Astrocyte (in vitro differentiated cells and primary cell): ENCODE results near the gene GMPR. TPM values are rescaled to one million over a fixed set of nuclear protein-coding genes. Genes with fewer than 3 reads are reported as not detected.

Experiments used
- DNase-seq: peaks from one replicate; pipeline ENCODE4 v3.0.0-alpha.2; 2010; ENCODE audit warnings: low read depth
- FAIRE-seq: peaks from 2 replicates; lab custom pipeline; 2011; peaks lifted over from hg19 to GRCh38; lab: Jason Lieb, UNC
- H2AFZ ChIP-seq: 2 replicates; pipeline ENCODE4 v1.6.0; 2012; ENCODE audit warnings: low read depth, low read length, inconsistent platforms
- H3K27ac ChIP-seq: 2 replicates; pipeline ENCODE4 v1.5.1; 2011; ENCODE audit warnings: low read depth, low read length, inconsistent platforms
- H3K27me3 ChIP-seq: 2 replicates; pipeline ENCODE4 v1.6.0; 2011; ENCODE audit warnings: low read length, inconsistent platforms; ENCODE audit not compliant: insufficient read depth
- H3K36me3 ChIP-seq: 2 replicates; pipeline ENCODE4 v1.5.1; 2011; ENCODE audit warnings: low read length, inconsistent platforms; ENCODE audit not compliant: insufficient read depth
- H3K4me1 ChIP-seq: 2 replicates; pipeline ENCODE4 v1.5.1; 2011; ENCODE audit warnings: low read length, inconsistent platforms; ENCODE audit not compliant: insufficient read depth
- H3K4me2 ChIP-seq: 2 replicates; pipeline ENCODE4 v1.6.0; 2012; ENCODE audit warnings: low read length, inconsistent platforms
- H3K4me3 ChIP-seq: 2 replicates; pipeline ENCODE4 v1.5.1; 2011; ENCODE audit warnings: low read depth, mild to moderate bottlenecking, low read length, inconsistent platforms; ENCODE audit not compliant: insufficient read depth
- H3K79me2 ChIP-seq: 2 replicates; pipeline ENCODE4 v1.6.0; 2012; ENCODE audit warnings: mild to moderate bottlenecking, low read length, inconsistent platforms; ENCODE audit not compliant: insufficient read depth
- H3K9ac ChIP-seq: 2 replicates; pipeline ENCODE4 v1.6.0; 2012; ENCODE audit warnings: mild to moderate bottlenecking, low read length, inconsistent platforms
- H3K9me3 ChIP-seq: 2 replicates; pipeline ENCODE4 v1.5.1; 2012; ENCODE audit warnings: low read depth, mild to moderate bottlenecking, low read length, inconsistent platforms; ENCODE audit not compliant: insufficient read depth
- H4K20me1 ChIP-seq: 2 replicates; pipeline ENCODE4 v1.6.0; 2012; ENCODE audit warnings: low read length, inconsistent platforms; ENCODE audit not compliant: insufficient read depth
- H3K27ac Mint-ChIP-seq: one replicate; pipeline ENCODE4 v1.8.0; 2021; ENCODE audit warnings: mild to moderate bottlenecking, mixed read lengths; ENCODE audit not compliant: unreplicated experiment
- H3K27me3 Mint-ChIP-seq: one replicate; pipeline ENCODE4 v1.8.0; 2021; ENCODE audit warnings: low read depth, mixed read lengths; ENCODE audit not compliant: unreplicated experiment
- H3K36me3 Mint-ChIP-seq: one replicate; pipeline ENCODE4 v1.8.0; 2021; ENCODE audit warnings: low read depth, mixed read lengths; ENCODE audit not compliant: unreplicated experiment
- H3K4me1 Mint-ChIP-seq: one replicate; pipeline ENCODE4 v1.8.0; 2021; ENCODE audit warnings: low read depth, mixed read lengths; ENCODE audit not compliant: unreplicated experiment
- H3K4me3 Mint-ChIP-seq: one replicate; pipeline ENCODE4 v1.8.0; 2021; ENCODE audit warnings: mild to moderate bottlenecking, moderate library complexity, mixed read lengths; ENCODE audit not compliant: unreplicated experiment
- H3K9me3 Mint-ChIP-seq: one replicate; pipeline ENCODE4 v1.8.0; 2021; ENCODE audit warnings: mild to moderate bottlenecking, mixed read lengths; ENCODE audit not compliant: unreplicated experiment
- EZH2 ChIP-seq: IDR thresholded peaks from 2 replicates; pipeline ENCODE4 v1.6.1; 2012; ENCODE audit warnings: mild to moderate bottlenecking, low read length, inconsistent platforms; ENCODE audit not compliant: insufficient read depth
- total RNA-seq: library from RNA; stranded (reverse); gene quantifications from 2 replicates; pipeline ENCODE4 v1.2.1, GENCODE V29; 2021
- TF ChIP-seq, protein P1 (sequence below): IDR thresholded peaks from 2 replicates; pipeline ENCODE4 v1.5.1; 2011; ENCODE audit warnings: low read depth, mild to moderate bottlenecking, inconsistent platforms, low read length, moderate library complexity; ENCODE audit not compliant: insufficient read depth

The GMPR gene
- total RNA-seq, 1 donor from 2014 or later: 2.0 TPM

- Histone ChIP-seq H3K27ac (no peak overlapping the region), H3K27me3 (peaks cover 29% of the 10 kb centered on the region), H3K4me1 (peaks cover 10% of the 10 kb centered on the region), H3K4me3 (no peak overlapping the region), H2AFZ (no peak overlapping the region), H3K4me2 (no peak overlapping the region), H3K9ac (no peak overlapping the region), H3K79me2 (no peaks in the 10 kb centered on the region), H3K36me3 (no peaks in the 10 kb centered on the region), H3K9me3 (no peaks in the 10 kb centered on the region), H4K20me1 (no peaks in the 10 kb centered on the region)
- Mint-ChIP-seq H3K9me3 (no peaks in the 10 kb centered on the region), H3K4me1 (no peaks in the 10 kb centered on the region), H3K4me3 (no peak overlapping the region), H3K27ac (no peak overlapping the region), H3K36me3 (no peaks in the 10 kb centered on the region), H3K27me3 (no peaks in the 10 kb centered on the region)
- DNase-seq (no peak), FAIRE-seq (no peak)
- TF ChIP-seq, protein P1, sequence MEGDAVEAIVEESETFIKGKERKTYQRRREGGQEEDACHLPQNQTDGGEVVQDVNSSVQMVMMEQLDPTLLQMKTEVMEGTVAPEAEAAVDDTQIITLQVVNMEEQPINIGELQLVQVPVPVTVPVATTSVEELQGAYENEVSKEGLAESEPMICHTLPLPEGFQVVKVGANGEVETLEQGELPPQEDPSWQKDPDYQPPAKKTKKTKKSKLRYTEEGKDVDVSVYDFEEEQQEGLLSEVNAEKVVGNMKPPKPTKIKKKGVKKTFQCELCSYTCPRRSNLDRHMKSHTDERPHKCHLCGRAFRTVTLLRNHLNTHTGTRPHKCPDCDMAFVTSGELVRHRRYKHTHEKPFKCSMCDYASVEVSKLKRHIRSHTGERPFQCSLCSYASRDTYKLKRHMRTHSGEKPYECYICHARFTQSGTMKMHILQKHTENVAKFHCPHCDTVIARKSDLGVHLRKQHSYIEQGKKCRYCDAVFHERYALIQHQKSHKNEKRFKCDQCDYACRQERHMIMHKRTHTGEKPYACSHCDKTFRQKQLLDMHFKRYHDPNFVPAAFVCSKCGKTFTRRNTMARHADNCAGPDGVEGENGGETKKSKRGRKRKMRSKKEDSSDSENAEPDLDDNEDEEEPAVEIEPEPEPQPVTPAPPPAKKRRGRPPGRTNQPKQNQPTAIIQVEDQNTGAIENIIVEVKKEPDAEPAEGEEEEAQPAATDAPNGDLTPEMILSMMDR: no peak
- TF ChIP-seq EZH2: no peak
Measured at GRCh38 chr6:16196260-16196983, 42.0 kb upstream of the GMPR start.

DNA sequence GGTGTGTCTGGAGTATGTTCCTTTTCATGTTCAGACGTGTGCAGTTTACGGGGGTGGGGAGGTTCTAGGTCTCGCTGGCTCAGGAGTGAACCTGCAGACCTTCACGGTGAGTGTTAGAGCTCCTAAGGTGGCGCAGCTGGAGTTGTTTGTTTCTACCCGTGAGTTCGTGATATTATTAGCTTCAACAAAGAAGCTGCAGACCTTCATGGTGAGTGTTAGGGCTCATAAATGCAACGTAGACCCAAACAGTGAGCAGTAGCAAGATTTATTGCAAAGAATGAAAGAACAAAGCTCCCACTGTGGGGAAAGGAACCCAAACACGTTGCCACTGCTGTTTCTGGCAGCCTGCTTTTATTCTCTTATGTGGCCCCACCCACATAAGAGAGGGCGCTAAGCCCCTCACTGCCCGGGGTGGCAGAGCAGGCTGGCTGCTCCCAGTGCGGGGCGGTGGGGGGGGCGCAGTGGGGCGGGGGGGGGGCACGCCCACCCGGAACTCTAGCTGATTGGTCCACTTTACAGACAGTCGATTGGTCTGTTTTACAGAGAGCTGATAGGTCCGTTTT, 41.3 kb upstream of the GMPR start:
- H2AFZ ChIP-seq: no peak overlapping the region
- no peak overlapping the region for H3K4me3 Mint-ChIP-seq
- no peaks in the 10 kb centered on the region for H3K9me3 ChIP-seq
- H3K9ac ChIP-seq: no peak overlapping the region
- H3K4me2 ChIP-seq: no peak overlapping the region
- FAIRE-seq: no peak
- no peak for DNase-seq
- H4K20me1 ChIP-seq: no peaks in the 10 kb centered on the region
- no peaks in the 10 kb centered on the region for H3K27me3 Mint-ChIP-seq
- no peak overlapping the region for H3K4me3 ChIP-seq
- H3K79me2 ChIP-seq: no peaks in the 10 kb centered on the region
- H3K4me1 Mint-ChIP-seq: no peaks in the 10 kb centered on the region
- no peaks in the 10 kb centered on the region for H3K9me3 Mint-ChIP-seq
- TF ChIP-seq, protein P1: no peak
- no peak for TF ChIP-seq EZH2
- H3K4me1 ChIP-seq: peaks cover 10% of the 10 kb centered on the region
- no peak overlapping the region for H3K27ac ChIP-seq
- no peaks in the 10 kb centered on the region for H3K36me3 ChIP-seq
- peaks cover 26% of the 10 kb centered on the region for H3K27me3 ChIP-seq
- no peaks in the 10 kb centered on the region for H3K36me3 Mint-ChIP-seq
- no peak overlapping the region for H3K27ac Mint-ChIP-seq
